HEK293 (cell line): ENCODE results near the gene TMOD2.

ENCODE experiments used
- CTCF ChIA-PET: fragments of 350-600 bp; formaldehyde crosslinking; extraction: SDS; loops from one replicate; lab custom pipeline; 2021; ENCODE audit warnings: antibody characterized with exemption; lab: Yijun Ruan, JAX
- POLR2A ChIA-PET: fragments of 300-600 bp; formaldehyde crosslinking; extraction: SDS; loops from one replicate; lab custom pipeline; 2020; ENCODE audit warnings: antibody characterized with exemption, inconsistent platforms; lab: Yijun Ruan, JAX
- H3K27ac ChIP-seq: fragments of 200-500 bp; sonication (Bioruptor generic); 2 replicates; pipeline ENCODE4 v1.5.1; 2014; ENCODE audit warnings: low read depth, low read length, control low read depth, inconsistent platforms; ENCODE audit errors: extremely low read depth
- H3K36me3 ChIP-seq, 2 experiments: fragments of 200-500 bp in 1 of 2; sonication (Bioruptor generic) in 1 of 2; 1 replicate in 1 of 2; 2 replicates in 1 of 2; pipeline ENCODE4 v1.5.1; 2014 to 2017; ENCODE audit warnings: inconsistent platforms in 2 of 2, low read length in 2 of 2; ENCODE audit not compliant: control insufficient read depth in 2 of 2, insufficient read depth in 1 of 2
- H3K4me1 ChIP-seq: fragments of 200-500 bp; sonication (Bioruptor generic); 2 replicates; pipeline ENCODE4 v1.5.1; 2014; ENCODE audit warnings: mild to moderate bottlenecking, low read length, inconsistent platforms; ENCODE audit not compliant: control insufficient read depth, insufficient read depth
- H3K4me3 ChIP-seq: 2 replicates; pipeline ENCODE4 v1.5.1; 2011; ENCODE audit warnings: low read depth, mild to moderate bottlenecking, control low read depth, low read length, moderate library complexity
- H3K9me3 ChIP-seq: fragments of 200-500 bp; sonication (Bioruptor generic); 2 replicates; pipeline ENCODE4 v1.5.1; 2014; ENCODE audit warnings: low read depth, low read length, inconsistent platforms; ENCODE audit not compliant: control insufficient read depth, insufficient read depth
- BCL11A ChIP-seq: fragments of 450-650 bp; formaldehyde crosslinking; IDR thresholded peaks from 2 replicates; pipeline ENCODE4 v1.5.1; 2016; ENCODE audit warnings: low read depth, missing biosample characterization, missing genetic modification characterization
- GLI2 ChIP-seq: fragments of 450-650 bp; formaldehyde crosslinking; IDR thresholded peaks from 2 replicates; pipeline ENCODE4; 2017; ENCODE audit warnings: missing biosample characterization, missing genetic modification characterization, low read depth, borderline replicate concordance
- KLF7 ChIP-seq: fragments of 450-650 bp; formaldehyde crosslinking; IDR thresholded peaks from 2 replicates; pipeline ENCODE4 v1.5.1; 2016; ENCODE audit warnings: missing biosample characterization, missing genetic modification characterization, borderline replicate concordance
- KLF8 ChIP-seq: fragments of 450-650 bp; formaldehyde crosslinking; IDR thresholded peaks from 2 replicates; pipeline ENCODE4 v1.5.1; 2016; ENCODE audit warnings: missing biosample characterization, missing genetic modification characterization
- OVOL3 ChIP-seq: fragments of 450-650 bp; formaldehyde crosslinking; IDR thresholded peaks from 2 replicates; pipeline ENCODE4 v1.5.1; 2016; ENCODE audit warnings: missing biosample characterization, missing genetic modification characterization
- RBAK ChIP-seq: fragments of 450-650 bp; formaldehyde crosslinking; IDR thresholded peaks from 2 replicates; pipeline ENCODE4 v1.5.1; 2016; ENCODE audit warnings: missing biosample characterization, missing genetic modification characterization
- WT1 ChIP-seq: fragments of 450-650 bp; formaldehyde crosslinking; IDR thresholded peaks from 2 replicates; pipeline ENCODE4 v1.5.1; 2016; ENCODE audit warnings: missing biosample characterization, missing genetic modification characterization
- ZBTB21 ChIP-seq: fragments of 450-650 bp; formaldehyde crosslinking; IDR thresholded peaks from 2 replicates; pipeline ENCODE4 v1.5.1; 2017; ENCODE audit warnings: missing biosample characterization, missing genetic modification characterization
- ZBTB8A ChIP-seq: fragments of 450-650 bp; formaldehyde crosslinking; IDR thresholded peaks from 2 replicates; pipeline ENCODE4 v1.5.1; 2016; ENCODE audit warnings: missing biosample characterization, missing genetic modification characterization
- ZEB2 ChIP-seq: fragments of 450-650 bp; formaldehyde crosslinking; IDR thresholded peaks from 2 replicates; pipeline ENCODE4 v1.5.1; 2016; ENCODE audit warnings: missing biosample characterization, missing genetic modification characterization
- ZFHX2 ChIP-seq: fragments of 450-650 bp; formaldehyde crosslinking; conservative IDR thresholded peaks from 2 replicates; pipeline ENCODE4 v1.5.1; 2016; ENCODE audit warnings: missing biosample characterization, missing genetic modification characterization
- ZIC2 ChIP-seq: fragments of 450-650 bp; formaldehyde crosslinking; IDR thresholded peaks from 2 replicates; pipeline ENCODE4 v1.5.1; 2016; ENCODE audit warnings: missing biosample characterization, missing genetic modification characterization
- ZNF133 ChIP-seq: fragments of 450-650 bp; formaldehyde crosslinking; IDR thresholded peaks from 2 replicates; pipeline ENCODE4 v1.5.1; 2016; ENCODE audit warnings: missing biosample characterization, missing genetic modification characterization
- ZNF16 ChIP-seq: fragments of 450-650 bp; formaldehyde crosslinking; IDR thresholded peaks from 2 replicates; pipeline ENCODE4 v1.5.1; 2016; ENCODE audit warnings: low read depth, missing biosample characterization, missing genetic modification characterization
- ZNF175 ChIP-seq: fragments of 450-650 bp; formaldehyde crosslinking; IDR thresholded peaks from 2 replicates; pipeline ENCODE4 v1.5.1; 2016; ENCODE audit warnings: missing biosample characterization, missing genetic modification characterization
- ZNF221 ChIP-seq: fragments of 450-650 bp; formaldehyde crosslinking; IDR thresholded peaks from 2 replicates; pipeline ENCODE4 v1.5.1; 2017; ENCODE audit warnings: missing biosample characterization, missing genetic modification characterization, borderline replicate concordance
- ZNF37A ChIP-seq: fragments of 450-650 bp; IDR thresholded peaks from 2 replicates; pipeline ENCODE4 v1.5.1; 2018; ENCODE audit warnings: missing biosample characterization, missing genetic modification characterization
- ZNF416 ChIP-seq: fragments of 450-650 bp; formaldehyde crosslinking; IDR thresholded peaks from 2 replicates; pipeline ENCODE4 v1.5.1; 2016; ENCODE audit warnings: missing biosample characterization, missing genetic modification characterization
- ZNF521 ChIP-seq: fragments of 450-650 bp; formaldehyde crosslinking; IDR thresholded peaks from 2 replicates; pipeline ENCODE4 v1.5.1; 2017; ENCODE audit warnings: missing biosample characterization, mild to moderate bottlenecking, missing genetic modification characterization
- ZNF548 ChIP-seq: fragments of 450-650 bp; formaldehyde crosslinking; IDR thresholded peaks from 2 replicates; pipeline ENCODE4 v1.5.1; 2016; ENCODE audit warnings: missing biosample characterization, missing genetic modification characterization
- ZNF549 ChIP-seq: fragments of 450-650 bp; IDR thresholded peaks from 2 replicates; pipeline ENCODE4 v1.5.1; 2018; ENCODE audit warnings: missing biosample characterization, missing genetic modification characterization, mild to moderate bottlenecking, inconsistent platforms, moderate library complexity
- ZNF561 ChIP-seq: fragments of 450-650 bp; IDR thresholded peaks from 2 replicates; pipeline ENCODE4 v1.5.1; 2018; ENCODE audit warnings: missing biosample characterization, missing genetic modification characterization, borderline replicate concordance
- ZNF623 ChIP-seq: fragments of 450-650 bp; formaldehyde crosslinking; IDR thresholded peaks from 2 replicates; pipeline ENCODE4 v1.5.1; 2016; ENCODE audit warnings: missing biosample characterization, missing genetic modification characterization
- ZNF629 ChIP-seq: fragments of 450-650 bp; formaldehyde crosslinking; IDR thresholded peaks from 2 replicates; pipeline ENCODE4 v1.5.1; 2017; ENCODE audit warnings: missing biosample characterization, missing genetic modification characterization
- ZNF707 ChIP-seq: fragments of 450-650 bp; formaldehyde crosslinking; IDR thresholded peaks from 2 replicates; pipeline ENCODE4 v1.5.1; 2016; ENCODE audit warnings: missing biosample characterization, missing genetic modification characterization
- ZNF76 ChIP-seq: fragments of 450-650 bp; formaldehyde crosslinking; IDR thresholded peaks from 2 replicates; pipeline ENCODE4; 2016; ENCODE audit warnings: low read depth, missing biosample characterization, missing genetic modification characterization, borderline replicate concordance
- ZNF830 ChIP-seq: fragments of 450-650 bp; IDR thresholded peaks from 2 replicates; pipeline ENCODE4 v1.5.0; 2018; ENCODE audit warnings: missing biosample characterization, missing genetic modification characterization, low read depth, mild to moderate bottlenecking, moderate library complexity
- TF ChIP-seq, protein P1 (sequence below): fragments of 450-650 bp; formaldehyde crosslinking; IDR thresholded peaks from 2 replicates; pipeline ENCODE4 v1.5.1; 2016; ENCODE audit warnings: missing biosample characterization, missing genetic modification characterization
- TF ChIP-seq, protein P2 (sequence below): fragments of 450-650 bp; formaldehyde crosslinking; IDR thresholded peaks from 2 replicates; pipeline ENCODE4 v1.5.1; 2016; ENCODE audit warnings: missing biosample characterization, missing genetic modification characterization

TMOD2 gene

DNA sequence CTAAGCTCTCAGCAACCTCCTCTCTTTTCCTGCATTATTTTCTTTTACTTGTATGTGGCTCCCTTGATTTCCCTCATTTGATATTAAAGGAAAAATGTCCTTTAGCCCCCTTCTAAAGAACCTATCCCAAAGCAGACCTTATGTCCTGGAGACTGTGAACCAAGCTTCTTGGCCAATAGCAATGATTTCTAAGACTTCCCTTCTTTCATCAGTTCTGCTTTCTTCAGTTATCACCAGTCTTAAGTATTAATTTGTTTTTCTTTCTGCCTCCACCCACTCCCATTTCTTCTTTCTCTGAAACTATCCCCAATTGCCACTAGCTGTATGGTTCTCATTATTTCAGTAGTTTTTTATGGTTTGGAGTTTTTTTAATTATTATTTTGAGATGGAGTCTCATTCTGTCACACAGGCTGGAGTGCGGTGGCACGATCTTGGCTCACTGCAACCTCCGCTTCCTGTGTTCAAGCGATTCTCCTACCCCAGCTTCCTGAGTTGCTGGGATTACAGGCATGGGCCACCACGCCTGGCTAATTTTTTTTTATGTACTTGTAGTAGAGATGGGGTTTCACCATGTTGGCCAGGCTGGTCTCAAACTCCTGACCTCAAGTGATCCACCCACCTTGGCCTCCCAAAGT, 90.1 kb downstream of the TMOD2 start:
- no peaks in the 10 kb centered on the region for H3K9me3 ChIP-seq
- H3K27ac ChIP-seq, result no peak overlapping the region
- no peak overlapping the region for H3K4me3 ChIP-seq
- TF ChIP-seq ZNF416 (tag by site-specific recombination), result no peak
- TF ChIP-seq ZNF37A (tag by site-specific recombination), result no peak
- TF ChIP-seq, all 188 proteins: peak for 0
- H3K36me3 ChIP-seq, result no peaks in the 10 kb centered on the region
- ChIA-PET CTCF (no interaction called here), POLR2A (no interaction called here)
- H3K4me1 ChIP-seq, result peaks cover 26% of the 10 kb centered on the region

DNA sequence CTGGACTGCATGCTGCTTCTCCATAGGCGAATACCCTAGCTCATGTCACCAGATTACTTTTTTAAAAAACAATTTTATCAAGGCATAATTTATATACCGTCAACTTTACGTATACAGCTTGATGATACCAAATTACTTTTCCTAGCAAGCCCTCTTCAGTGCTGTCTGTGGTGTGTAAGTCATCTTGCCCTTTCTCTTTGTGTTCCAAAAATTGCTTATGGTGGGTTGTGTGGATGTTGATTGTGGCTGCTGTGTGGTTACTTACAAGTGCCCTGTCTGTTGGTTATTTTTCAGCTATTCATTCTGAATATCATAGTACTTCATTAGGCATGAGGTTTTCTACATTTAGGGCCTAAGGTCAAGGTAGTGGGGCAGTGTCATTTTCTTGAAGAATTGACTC, 90.9 kb downstream of the TMOD2 start:
- Histone ChIP-seq H3K4me3 (no peak overlapping the region), H3K27ac (no peak overlapping the region), H3K36me3 (no peaks in the 10 kb centered on the region), H3K9me3 (no peaks in the 10 kb centered on the region), H3K4me1 (peaks cover 31% of the 10 kb centered on the region)
- ChIA-PET CTCF (interaction anchor here (0.6 kb wide), 2 partner anchors 59 to 237 kb away, joined by 3 read pairs; no protein-coding TSS in a partner anchor), POLR2A (no interaction called here)
- TF ChIP-seq RBAK (tag by site-specific recombination) (no peak), ZNF175 (tag by site-specific recombination) (no peak), ZNF16 (tag by site-specific recombination) (no peak), BCL11A (no peak), ZNF549 (tag by site-specific recombination) (no peak), ZNF623 (no peak), ZFHX2 (tag by site-specific recombination) (no peak), ZNF830 (tag by site-specific recombination) (no peak), ZNF221 (tag by site-specific recombination) (no peak)
- TF ChIP-seq, protein P1, sequence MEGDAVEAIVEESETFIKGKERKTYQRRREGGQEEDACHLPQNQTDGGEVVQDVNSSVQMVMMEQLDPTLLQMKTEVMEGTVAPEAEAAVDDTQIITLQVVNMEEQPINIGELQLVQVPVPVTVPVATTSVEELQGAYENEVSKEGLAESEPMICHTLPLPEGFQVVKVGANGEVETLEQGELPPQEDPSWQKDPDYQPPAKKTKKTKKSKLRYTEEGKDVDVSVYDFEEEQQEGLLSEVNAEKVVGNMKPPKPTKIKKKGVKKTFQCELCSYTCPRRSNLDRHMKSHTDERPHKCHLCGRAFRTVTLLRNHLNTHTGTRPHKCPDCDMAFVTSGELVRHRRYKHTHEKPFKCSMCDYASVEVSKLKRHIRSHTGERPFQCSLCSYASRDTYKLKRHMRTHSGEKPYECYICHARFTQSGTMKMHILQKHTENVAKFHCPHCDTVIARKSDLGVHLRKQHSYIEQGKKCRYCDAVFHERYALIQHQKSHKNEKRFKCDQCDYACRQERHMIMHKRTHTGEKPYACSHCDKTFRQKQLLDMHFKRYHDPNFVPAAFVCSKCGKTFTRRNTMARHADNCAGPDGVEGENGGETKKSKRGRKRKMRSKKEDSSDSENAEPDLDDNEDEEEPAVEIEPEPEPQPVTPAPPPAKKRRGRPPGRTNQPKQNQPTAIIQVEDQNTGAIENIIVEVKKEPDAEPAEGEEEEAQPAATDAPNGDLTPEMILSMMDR, result no peak

DNA sequence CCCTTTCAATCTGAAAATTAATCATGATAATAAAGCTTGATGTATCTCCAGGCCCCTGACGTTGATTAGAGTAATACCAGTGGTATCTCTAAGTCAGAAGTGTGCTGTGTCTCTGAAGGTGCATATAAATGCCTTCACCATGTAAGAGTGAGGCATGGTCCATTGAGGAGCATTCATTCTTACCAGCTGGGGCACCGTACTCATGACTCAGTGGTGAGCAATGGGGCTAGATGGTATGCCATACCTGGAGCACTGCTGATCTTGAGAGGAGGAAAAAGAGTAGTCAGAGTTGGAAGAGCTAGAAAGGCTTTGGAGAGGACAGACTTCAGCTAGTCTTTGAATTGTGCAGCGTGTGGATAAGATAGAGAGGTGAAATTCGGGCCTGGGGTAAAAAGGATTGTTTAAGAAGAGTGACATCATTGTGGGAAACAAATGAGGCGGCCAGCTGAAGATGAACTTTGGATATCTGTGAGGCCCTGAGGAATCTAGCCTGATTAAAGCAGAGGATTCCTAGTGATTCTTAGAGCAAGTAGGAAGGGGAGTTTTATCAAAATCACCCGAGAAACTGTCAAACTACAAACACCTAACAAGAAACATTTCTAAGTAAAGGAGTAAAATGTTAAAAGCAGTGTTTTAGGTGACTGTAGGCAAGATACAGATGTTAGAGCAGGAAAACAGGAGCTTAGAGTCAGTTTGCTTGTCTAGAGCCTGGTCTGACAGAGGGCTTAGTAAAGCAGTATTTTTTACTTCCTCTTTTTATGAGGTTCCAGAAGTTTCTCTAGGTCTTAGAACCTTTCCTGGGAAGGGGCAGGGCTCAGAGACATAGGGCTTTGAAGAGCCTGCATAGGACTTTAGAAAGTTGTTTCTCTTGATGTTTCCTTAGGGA, 91.7 kb downstream of the TMOD2 start:
- Histone ChIP-seq H3K4me3 (no peak overlapping the region), H3K36me3 (no peaks in the 10 kb centered on the region), H3K27ac (no peak overlapping the region), H3K9me3 (no peaks in the 10 kb centered on the region), H3K4me1 (peaks cover 33% of the 10 kb centered on the region)
- ChIA-PET POLR2A (interaction anchor here (0.5 kb wide), 1 partner anchor 19 kb away, joined by 3 read pairs; no protein-coding TSS in a partner anchor), CTCF (interaction anchor here (0.7 kb wide), 1 partner anchor 63 kb away, joined by 3 read pairs; no protein-coding TSS in a partner anchor)
- TF ChIP-seq ZNF521 (tag by site-specific recombination) (no peak), WT1 (tag by site-specific recombination) (no peak), ZBTB8A (tag by site-specific recombination) (no peak), KLF7 (tag by site-specific recombination) (no peak), ZBTB21 (tag by site-specific recombination) (no peak), OVOL3 (tag by site-specific recombination) (no peak), ZNF133 (tag by site-specific recombination) (no peak), ZNF548 (tag by site-specific recombination) (no peak), GLI2 (tag by site-specific recombination) (no peak), ZNF707 (tag by site-specific recombination) (no peak), ZNF561 (tag by site-specific recombination) (no peak), ZNF629 (tag by site-specific recombination) (no peak), ZNF76 (tag by site-specific recombination) (no peak), ZEB2 (tag by site-specific recombination) (no peak), KLF8 (tag by site-specific recombination) (no peak), ZIC2 (no peak)
- TF ChIP-seq, protein P2, sequence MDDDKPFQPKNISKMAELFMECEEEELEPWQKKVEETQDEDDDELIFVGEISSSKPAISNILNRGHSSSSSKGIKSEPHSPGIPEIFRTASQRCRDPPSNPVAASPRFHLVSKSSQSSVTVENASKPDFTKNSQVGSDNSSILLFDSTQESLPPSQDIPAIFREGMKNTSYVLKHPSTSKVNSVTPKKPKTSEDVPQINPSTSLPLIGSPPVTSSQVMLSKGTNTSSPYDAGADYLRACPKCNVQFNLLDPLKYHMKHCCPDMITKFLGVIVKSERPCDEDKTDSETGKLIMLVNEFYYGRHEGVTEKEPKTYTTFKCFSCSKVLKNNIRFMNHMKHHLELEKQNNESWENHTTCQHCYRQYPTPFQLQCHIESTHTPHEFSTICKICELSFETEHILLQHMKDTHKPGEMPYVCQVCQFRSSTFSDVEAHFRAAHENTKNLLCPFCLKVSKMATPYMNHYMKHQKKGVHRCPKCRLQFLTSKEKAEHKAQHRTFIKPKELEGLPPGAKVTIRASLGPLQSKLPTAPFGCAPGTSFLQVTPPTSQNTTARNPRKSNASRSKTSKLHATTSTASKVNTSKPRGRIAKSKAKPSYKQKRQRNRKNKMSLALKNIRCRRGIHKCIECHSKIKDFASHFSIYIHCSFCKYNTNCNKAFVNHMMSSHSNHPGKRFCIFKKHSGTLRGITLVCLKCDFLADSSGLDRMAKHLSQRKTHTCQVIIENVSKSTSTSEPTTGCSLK (tag by site-specific recombination), result no peak
